GM19099 (cell line): ENCODE data around the gene SMG5.
A peak's percentile ranks its signal among the peaks of the same experiment; 100 is the strongest.

Source experiments
- POLR2A ChIP-seq: IDR thresholded peaks from 3 replicates; pipeline ENCODE4 v1.6.1; 2011; ENCODE audit warnings: low read depth; ENCODE audit not compliant: insufficient read length; ENCODE audit errors: extremely low read depth

SMG5 gene

GRCh38 chr1:156212833-156213643, 69.6 kb downstream of the SMG5 start, which contains the start of gene PMF1:
TSS of gene PMF1 (plus strand) at chr1:156213007. CDS start at chr1:156213016, 9 bp downstream.
- peak; percentile 83 for TF ChIP-seq POLR2A

DNA sequence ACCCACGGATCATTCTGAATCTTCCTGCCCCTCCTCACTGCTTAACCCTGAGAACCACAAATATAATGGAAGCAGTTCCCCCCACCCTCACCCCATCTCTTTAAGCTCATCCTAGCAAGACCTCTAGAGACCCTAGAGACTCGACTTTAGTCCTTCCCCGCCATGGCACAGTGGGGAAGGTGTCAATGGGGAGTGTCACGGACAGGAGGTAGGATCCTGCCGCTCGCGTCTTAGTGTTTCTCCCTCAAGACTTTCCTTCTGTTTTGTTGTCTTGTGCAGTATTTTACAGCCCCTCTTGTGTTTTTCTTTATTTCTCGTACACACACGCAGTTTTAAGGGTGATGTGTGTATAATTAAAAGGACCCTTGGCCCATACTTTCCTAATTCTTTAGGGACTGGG, 70.5 kb downstream of the SMG5 start:
- no peak for TF ChIP-seq POLR2A

- TF ChIP-seq POLR2A = no peak
Measured at GRCh38 chr1:156211243-156211642, 71.4 kb downstream of the SMG5 start.

- no peak for TF ChIP-seq POLR2A
Measured at GRCh38 chr1:156204686-156205085, 77.9 kb downstream of the SMG5 start.

DNA sequence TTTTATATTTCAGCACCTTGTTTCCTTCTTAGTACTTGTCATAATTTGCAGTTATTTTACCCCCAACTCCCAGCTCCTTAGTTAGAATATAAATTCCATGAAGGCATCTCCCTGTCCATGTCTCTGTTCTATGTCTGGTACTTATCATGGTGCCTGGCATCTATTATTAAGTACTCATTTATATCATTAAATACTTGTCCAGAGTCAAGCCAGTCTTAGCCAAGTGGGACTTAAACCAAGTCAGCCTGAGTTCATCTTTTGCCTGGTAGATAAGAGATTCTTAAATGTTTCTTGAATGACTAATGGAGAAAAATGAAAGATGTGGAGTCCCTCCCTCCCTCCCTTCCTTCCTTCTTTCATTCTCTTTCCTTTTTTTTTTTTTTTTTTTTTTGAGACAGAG, 79.3 kb downstream of the SMG5 start:
- TF ChIP-seq POLR2A = no peak

- TF ChIP-seq POLR2A = no peak
Measured at GRCh38 chr1:156200044-156200443, 82.6 kb downstream of the SMG5 start.
